Psoas muscle (tissue), 8 donors: ENCODE data around the gene FSD1L. TPM values are rescaled to one million over a fixed set of nuclear protein-coding genes. Genes with fewer than 3 reads are reported as not detected.

Experiments
- ATAC-seq, 4 donors: fragments of 200-7000 bp; cut with Tn5 transposase; one replicate each; pipeline ENCODE4 v1.9.1; 2020; ENCODE audit warnings: moderate library complexity in 3 of 4, mild to moderate bottlenecking in 2 of 4
- DNase-seq, 2 donors: peaks; one replicate each; pipeline ENCODE4 v3.0.0-alpha.2; 2020
- H3K27ac ChIP-seq: fragments of 200-600 bp; one replicate; pipeline ENCODE4 v1.8.0; 2022
- H3K27me3 ChIP-seq, 3 donors: fragments of 200-600 bp in 1 of 3; one replicate each; pipeline versions ENCODE4 v1.6.1 to v1.8.0; 2013 to 2022; ENCODE audit warnings: low read length in 2 of 3, mild to moderate bottlenecking in 2 of 3, moderate library complexity in 1 of 3; ENCODE audit not compliant: insufficient read depth in 3 of 3
- H3K36me3 ChIP-seq, 2 donors: fragments of 200-600 bp in 1 of 2; one replicate each; pipeline versions ENCODE4 v1.6.1 to v1.8.0; 2013 to 2022; ENCODE audit warnings: low read depth in 1 of 2, mild to moderate bottlenecking in 1 of 2, moderate library complexity in 1 of 2; ENCODE audit not compliant: insufficient read depth in 1 of 2
- H3K4me1 ChIP-seq: fragments of 200-600 bp; one replicate; pipeline ENCODE4 v1.8.0; 2022
- H3K4me3 ChIP-seq: fragments of 200-600 bp; one replicate; pipeline ENCODE4 v1.8.0; 2022; ENCODE audit warnings: mild to moderate bottlenecking
- H3K9me3 ChIP-seq: fragments of 200-600 bp; one replicate; pipeline ENCODE4 v1.8.0; 2022
- CTCF ChIP-seq: fragments of 200-600 bp; IDR thresholded peaks from one replicate; pipeline ENCODE4 v1.8.0; 2022; ENCODE audit warnings: antibody characterized with exemption
- WGBS, 3 donors: extraction: QIAGEN DNeasy Blood & Tissue Kit; methylation state at CpG; one replicate each; pipeline versions ENCODE4 v1.1.6 to v1.1.7; 2013; 5-methylcytosine and 5-hydroxymethylcytosine counted together
- intact Hi-C, 2 donors: fragments of 100-400 bp; cut with DNase I; formaldehyde crosslinking; loops; one replicate each; pipeline versions ENCODE4 v1.11.0 to v1.14.2; 2022
- polyA plus RNA-seq, 3 donors: library from polyadenylated mRNA; stranded (reverse); fragments of 200-250 nt; gene quantifications; one replicate each; pipeline ENCODE4 v1.2.3, GENCODE V29; 2013
- total RNA-seq, 4 donors: library from RNA; stranded (reverse); fragmentation: NEBNext Ultra II Directional in 2 of 4; extraction: Animal tissue kit (Norgen Biotek cat#: 25700) in 2 of 4; gene quantifications; one replicate each; pipeline versions ENCODE4 v1.2.1 to v1.2.4, GENCODE V29; 2021 to 2023
- donor health status: healthy with polysubstance abuse.
- donor health status: DM: no; HTN: no; CAD: no; lungs with moderate emphysema.
- donor health status: Bipolar disorder and iron deficiency.
- donor health status: healthy.
- donor health status: DM: yes; HTN: yes; CAD: no.
- donor health status: DM: no; HTN: no; CAD: no.
- donor health status: DM: no; HTN: no; CAD: no.
- donor health status: DM: yes; HTN: yes; CAD: no.

Gene FSD1L
- total and polyA plus RNA-seq, 7 donors: 5.0 to 28.6 (median 17.0) TPM

- H3K4me1 ChIP-seq: peaks cover 36% of the 10 kb centered on the region
- 15 to 26% (median 18%) methylated on average over 2 of the region's 2 CpGs for WGBS, 3 donors
- no peaks in the 10 kb centered on the region for H3K36me3 ChIP-seq
- ATAC-seq (no peak), DNase-seq (no peak)
- peak overlapping the region; percentile 89 for H3K27ac ChIP-seq
- H3K27me3 ChIP-seq: no peaks in the 10 kb centered on the region
- no peak for TF ChIP-seq CTCF
- peak overlapping the region; percentile 88 for H3K4me3 ChIP-seq
- no peaks in the 10 kb centered on the region for H3K9me3 ChIP-seq
- intact Hi-C loops: loop anchor here in 1 of 2 donors (10.0 kb wide), 1 partner anchor 246 kb away; the partner anchor contains the start of gene TMEM38B
Measured at GRCh38 chr9:105449081-105449480, 1.2 kb downstream of the FSD1L start.

- Histone ChIP-seq H3K27ac (peak overlapping the region; percentile 46), H3K4me1 (peaks cover 38% of the 10 kb centered on the region), H3K9me3 (no peaks in the 10 kb centered on the region), H3K27me3 (no peaks in the 10 kb centered on the region), H3K36me3 (no peaks in the 10 kb centered on the region), H3K4me3 (no peak overlapping the region)
- TF ChIP-seq CTCF: no peak
- ATAC-seq (no peak), DNase-seq (no peak)
- WGBS, 3 donors: 78 to 85% (median 81%) methylated on average over 3 of the region's 3 CpGs
- intact Hi-C loops: no loop called here
Measured at GRCh38 chr9:105452185-105452584, 4.4 kb downstream of the FSD1L start.

- intact Hi-C loops: no loop called here
- TF ChIP-seq CTCF: no peak
- peak in 1 of 4 donors; percentile 11 for ATAC-seq
- 28 to 31% (median 31%) methylated on average over 2 of the region's 2 CpGs for WGBS, 3 donors
- H3K27me3 ChIP-seq: no peaks in the 10 kb centered on the region
- no peak for DNase-seq
- H3K27ac ChIP-seq: peak overlapping the region; percentile 96
- H3K4me1 ChIP-seq: peaks cover 32% of the 10 kb centered on the region
- peak overlapping the region; percentile 64 for H3K4me3 ChIP-seq
- no peaks in the 10 kb centered on the region for H3K9me3 ChIP-seq
- no peaks in the 10 kb centered on the region for H3K36me3 ChIP-seq
Measured at GRCh38 chr9:105455836-105456475, 8.1 kb downstream of the FSD1L start.

GRCh38 chr9:105457560-105458294 lies 9.9 kb downstream of the FSD1L start:
- no peak for TF ChIP-seq CTCF
- ATAC-seq (peak; percentile 91 to 92 (median 92)), DNase-seq (peak; percentile 56 to 80)
- Histone ChIP-seq H3K9me3 (no peaks in the 10 kb centered on the region), H3K27me3 (no peaks in the 10 kb centered on the region), H3K4me3 (peak overlapping the region; percentile 64), H3K4me1 (peaks cover 38% of the 10 kb centered on the region), H3K27ac (peak overlapping the region; percentile 96), H3K36me3 (no peaks in the 10 kb centered on the region)
- intact Hi-C loops: loop anchor here in 1 of 2 donors (2.0 kb wide), 2 partner anchors 13 to 21 kb away; no protein-coding TSS in a partner anchor
- 30 to 48% (median 34%) methylated on average over 15 of the region's 15 CpGs for WGBS, 3 donors
